ENCODE data around the gene TRMU.

TRMU gene

DNA sequence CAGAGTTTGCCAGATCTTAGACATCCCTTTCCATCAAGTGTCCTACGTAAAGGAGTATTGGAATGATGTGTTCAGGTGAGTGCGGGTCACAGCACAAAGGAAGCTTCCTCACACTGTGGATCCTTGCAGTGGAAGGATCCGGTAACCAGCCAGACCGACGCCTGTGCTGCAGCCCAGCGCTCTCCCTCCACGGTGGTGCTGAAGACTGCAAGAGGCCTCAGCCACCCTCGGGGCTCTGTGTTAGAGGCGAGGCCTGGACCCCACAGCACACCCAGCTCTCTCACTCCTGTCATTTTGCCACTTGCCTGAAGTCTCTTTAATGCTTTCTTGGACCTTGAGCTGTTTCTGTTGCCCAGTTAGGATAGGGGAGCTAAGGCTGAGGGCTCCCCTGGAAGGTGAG, 2.4 kb downstream of the TRMU start:
- no peak for DNase-seq

DNA sequence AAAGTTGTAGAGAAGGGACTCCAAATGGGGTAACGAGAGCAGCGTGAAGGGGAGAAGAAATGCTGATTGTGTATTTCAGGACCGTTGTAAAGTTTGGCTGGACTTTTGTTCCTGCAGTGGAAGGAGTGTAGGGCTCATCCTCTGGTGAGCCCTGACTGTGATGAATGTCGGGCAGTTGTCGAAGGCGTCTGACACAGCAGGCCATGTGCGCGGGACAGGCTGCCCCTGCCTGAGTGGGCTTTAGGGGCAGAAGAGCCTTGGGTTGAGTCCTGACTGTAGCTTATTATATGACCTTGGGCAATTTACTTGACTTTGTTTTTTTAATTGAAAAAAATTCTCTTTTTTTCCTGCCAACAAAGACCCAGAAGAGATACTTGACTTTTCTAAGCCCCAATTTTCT, 3.1 kb downstream of the TRMU start:
- DNase-seq: no peak

DNA sequence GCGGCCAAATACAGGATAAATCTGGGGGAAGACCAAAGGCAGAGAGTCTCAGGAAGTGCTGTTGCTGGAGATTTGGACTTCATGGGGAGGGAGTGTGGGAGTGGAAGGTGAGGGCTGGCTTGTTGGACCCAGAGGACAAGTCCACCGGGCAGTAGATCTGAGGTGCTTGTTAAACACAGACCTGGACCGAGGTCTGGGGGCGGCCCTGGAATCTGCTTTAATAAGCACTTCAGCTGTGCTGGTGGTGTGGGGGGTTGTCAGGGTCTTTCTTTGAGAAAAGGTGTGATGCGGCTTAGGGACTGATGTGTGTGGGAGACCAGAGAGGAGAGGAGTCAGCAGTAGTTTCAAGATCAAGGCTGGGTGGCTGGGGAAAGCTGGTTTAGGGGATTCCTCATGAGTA, 4.4 kb downstream of the TRMU start:
- DNase-seq: no peak

DNA sequence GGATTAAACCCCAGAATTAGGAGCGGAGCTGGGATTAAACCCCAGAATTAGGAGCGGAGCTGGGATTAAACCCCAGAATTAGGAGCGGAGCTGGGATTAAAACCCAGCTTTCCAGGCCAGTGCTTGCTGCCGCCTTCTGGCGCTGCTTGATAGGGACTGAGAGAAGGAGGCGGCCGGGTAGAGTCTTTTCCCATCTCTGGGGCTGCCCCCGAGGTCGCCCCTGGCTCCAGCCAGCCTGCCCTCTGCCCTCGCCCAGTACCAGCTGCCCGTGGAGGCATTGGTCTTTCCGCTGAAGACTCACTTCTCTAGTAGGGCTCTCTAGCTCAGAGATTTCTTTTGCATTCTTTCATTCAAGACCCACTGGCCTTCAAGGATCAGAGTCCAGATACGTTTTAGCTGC, 5.2 kb downstream of the TRMU start:
- DNase-seq: no peak

DNA sequence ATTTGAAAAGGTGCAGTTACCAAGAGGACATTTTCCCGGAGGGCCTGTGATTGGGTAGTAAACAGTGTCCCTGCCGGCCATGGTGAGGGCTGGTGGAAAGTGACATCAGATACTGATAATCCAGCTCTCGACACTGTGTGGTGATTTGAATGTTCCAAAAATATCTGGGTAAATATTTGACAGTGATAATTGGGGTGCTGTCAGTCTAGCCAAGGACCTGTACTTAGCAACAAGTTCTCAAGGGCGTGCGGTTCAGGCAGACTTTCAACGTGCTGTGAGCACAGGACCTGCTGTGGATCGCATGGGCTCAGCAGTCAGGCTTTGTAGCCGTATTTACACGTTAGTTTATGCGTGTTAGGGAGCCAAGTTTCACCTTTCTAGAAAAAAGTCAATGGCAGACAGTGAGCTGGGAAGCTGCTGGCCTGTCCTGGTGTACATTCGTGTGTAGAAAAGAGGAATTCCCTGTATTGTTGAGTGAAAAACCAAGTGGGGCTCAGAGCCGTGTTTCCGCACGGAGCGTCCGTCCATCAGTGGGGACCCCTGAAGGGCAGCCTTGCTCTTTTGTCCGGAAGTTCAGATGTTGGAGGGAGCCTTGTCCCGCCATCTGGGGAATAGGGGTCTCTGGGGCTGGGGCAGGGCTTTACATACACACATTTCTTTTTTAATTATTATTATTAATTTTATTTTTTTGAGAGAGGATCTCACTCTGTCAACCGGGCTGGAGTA, 11.3 kb downstream of the TRMU start:
- no peak for DNase-seq

DNA sequence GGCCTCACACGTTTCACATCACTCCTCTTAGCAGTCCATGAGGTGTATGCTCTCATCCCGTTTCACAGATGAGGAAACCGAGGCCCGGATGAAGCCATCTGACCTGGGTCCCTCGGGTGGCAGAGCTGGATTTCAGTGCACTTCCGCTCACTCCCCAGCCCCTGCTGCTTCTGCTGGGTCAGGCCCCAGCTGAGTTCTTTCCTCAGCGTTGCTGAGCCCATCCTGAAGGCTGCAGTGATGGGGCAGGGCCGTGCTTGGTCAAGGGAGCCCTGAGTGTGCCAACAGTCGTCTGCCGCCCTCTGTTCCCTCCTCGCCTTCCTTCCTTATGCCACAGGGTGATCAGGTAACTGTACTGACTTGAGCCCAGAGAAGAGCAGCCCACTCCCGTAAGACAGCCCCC, 12.1 kb downstream of the TRMU start:
- DNase-seq: no peak

DNA sequence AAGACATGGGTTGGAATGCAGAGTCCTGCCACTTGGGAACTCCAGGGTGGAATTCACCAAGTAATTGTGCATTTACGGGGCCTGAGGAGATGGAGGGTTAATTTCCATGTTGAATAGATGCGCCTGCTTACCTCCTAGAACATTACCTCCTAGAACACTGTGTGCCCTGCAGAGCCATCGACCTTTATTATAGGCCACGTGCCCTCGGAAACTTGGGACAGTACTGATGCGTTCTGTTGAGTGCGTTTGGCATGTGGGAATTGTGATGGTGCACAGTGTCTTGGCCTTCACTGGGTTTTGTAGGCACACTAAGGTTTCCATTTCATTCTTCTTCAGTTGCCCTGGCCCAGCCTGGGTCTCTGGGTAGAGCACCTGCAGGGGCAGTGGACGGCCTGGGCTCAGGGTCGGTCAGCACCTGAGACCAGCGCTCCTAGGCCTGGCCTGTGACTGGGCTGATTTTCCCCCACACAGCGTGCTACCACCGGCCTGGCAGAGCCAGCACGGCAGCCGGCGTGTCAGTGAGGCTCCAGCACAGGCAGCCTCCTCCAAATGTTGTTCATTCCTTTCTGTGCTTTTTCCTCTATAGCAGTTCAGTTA, 12.7 kb downstream of the TRMU start:
- DNase-seq: no peak

DNA sequence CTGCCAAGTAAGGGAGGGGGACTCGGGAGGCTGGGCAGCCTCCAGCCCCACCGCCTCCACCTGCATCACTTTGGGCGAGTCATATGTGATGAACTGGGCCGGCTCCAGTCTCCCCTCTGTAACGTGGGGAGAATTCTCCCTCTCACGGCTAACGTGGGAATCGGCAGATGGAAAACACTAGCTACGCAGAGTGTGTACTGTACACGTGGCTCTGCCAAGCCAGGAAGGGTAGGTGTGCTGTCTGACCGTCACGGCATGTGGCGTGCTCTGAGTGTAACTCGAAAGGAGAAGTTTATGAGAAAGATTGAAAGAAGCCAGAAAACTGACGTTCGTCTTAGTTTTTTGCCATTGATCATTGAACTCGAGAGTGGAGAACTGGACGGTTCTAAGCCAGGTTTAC, 13.7 kb downstream of the TRMU start:
- DNase-seq: no peak

DNA sequence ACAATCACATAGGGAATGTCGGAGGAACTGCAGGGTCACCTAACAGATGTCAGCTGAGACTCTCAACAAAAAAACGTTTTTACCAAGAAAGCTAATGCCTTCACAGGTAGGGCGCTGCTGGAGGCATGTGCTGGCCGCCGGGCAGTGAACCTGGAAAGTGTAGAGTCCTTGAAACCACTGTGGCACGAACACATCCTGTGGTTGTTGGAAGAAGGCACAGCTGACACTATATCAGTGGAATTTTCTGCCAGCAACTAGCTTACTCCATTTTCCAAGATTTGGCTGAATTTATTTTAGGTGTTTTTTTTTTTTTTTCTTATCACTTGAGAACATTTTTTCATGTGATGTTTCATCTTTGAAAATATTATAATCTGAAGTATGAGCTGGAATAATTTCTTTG, 14.2 kb downstream of the TRMU start:
- DNase-seq: no peak

DNA sequence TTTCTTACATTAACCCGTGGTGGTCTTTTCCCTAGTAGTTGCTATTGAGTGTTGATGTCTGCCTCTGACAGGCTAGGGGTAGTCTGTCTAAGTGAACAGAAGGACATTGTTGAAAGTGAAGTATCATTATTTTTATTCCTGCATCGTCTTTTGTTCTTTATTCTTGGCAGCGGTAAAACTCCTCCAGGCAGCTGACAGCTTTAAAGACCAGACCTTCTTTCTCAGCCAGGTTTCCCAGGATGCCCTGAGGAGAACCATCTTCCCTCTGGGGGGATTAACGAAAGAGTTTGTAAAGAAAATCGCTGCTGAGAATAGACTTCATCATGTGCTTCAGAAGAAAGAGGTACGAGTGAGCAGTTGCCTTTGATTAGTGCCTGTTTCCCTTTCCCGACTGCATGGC, 14.6 kb downstream of the TRMU start:
- DNase-seq: no peak

DNA sequence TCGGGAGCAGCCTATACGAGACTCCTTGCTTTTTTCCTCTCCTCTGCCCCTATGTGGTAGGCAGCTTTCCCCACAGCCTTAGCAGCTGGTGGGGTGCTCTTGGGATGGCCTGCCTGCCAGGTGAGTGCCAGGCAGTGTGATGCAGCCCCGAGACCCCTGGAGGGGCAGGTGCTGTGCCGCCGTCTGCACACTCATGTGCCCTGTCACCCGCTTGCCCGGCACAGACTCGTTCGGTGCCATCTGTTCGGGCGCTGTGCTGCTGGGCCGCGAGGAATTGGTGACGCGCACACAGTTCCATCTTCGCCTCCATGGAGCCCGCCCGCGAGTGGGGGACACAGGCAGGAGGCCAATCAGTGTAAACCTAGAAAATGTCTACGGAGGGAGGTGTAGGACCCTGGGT, 15.1 kb downstream of the TRMU start:
- DNase-seq: no peak

DNA sequence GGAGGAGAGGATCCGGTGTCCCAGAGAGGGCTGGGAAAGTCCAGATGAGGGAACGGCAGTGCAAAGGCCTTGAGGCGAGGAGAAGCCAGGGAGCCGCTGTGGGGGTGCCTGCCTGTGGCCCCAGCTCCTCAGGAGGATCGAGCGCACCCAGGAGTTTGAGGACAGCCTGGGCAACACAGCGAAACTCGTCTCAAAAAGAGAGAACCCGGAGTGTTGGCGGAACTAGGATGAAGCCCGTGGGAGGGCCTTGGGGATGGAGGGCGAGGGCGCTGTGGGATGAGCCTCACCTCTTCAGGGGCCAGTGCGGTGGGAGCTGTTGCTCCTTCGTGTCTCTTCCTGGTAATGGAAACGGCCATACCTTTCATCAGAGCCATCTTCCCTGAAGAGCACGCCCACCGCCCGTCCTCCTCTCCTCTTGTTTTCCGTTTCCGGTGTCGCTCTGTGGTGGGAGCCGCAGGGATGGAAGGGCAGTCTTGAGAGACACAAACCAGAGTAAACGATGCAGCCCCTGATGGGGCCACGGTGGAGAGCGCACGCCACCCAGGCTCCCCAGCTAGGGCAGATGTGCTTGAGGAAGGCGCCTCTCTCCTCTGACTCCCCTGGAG, 15.7 kb downstream of the TRMU start:
- DNase-seq: no peak

DNA sequence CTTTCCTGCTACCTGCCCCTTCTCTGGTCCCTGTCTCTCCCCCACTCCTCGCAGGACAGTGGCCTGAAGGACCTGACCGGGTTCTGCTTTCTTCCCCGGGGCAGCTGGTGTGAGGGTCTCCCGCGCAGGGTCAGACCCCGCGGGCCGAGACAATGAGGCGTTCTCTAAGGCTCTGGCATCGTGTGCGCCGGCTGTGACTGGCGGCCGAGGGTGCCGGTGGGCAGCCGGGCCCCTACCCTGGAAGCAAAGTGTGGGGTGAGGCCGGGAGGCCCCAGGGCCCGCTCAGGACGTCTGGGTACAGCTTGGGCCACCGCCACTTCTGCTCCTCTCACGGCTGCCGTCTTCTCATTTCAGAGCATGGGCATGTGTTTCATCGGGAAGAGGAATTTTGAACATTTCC, 16.3 kb downstream of the TRMU start:
- no peak for DNase-seq

DNA sequence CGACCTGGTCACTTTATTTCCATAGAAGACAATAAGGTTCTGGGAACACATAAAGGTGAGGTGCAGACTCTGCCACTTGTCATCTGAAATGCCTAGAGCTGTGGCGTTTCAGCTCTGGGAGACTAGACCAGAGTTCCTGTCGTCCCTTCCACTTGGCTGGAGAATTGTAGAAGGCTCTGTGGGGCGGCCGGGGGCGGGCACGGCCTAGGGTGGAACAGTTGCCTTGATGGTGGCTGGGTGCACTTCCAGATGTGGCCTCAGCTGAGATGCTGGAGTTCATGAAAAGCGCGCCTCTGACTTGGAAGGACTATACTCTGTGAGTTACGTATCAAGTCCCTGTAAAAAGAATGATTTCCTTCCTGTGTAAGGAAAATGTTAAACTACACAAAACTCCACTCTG, 16.8 kb downstream of the TRMU start:
- no peak for DNase-seq

DNA sequence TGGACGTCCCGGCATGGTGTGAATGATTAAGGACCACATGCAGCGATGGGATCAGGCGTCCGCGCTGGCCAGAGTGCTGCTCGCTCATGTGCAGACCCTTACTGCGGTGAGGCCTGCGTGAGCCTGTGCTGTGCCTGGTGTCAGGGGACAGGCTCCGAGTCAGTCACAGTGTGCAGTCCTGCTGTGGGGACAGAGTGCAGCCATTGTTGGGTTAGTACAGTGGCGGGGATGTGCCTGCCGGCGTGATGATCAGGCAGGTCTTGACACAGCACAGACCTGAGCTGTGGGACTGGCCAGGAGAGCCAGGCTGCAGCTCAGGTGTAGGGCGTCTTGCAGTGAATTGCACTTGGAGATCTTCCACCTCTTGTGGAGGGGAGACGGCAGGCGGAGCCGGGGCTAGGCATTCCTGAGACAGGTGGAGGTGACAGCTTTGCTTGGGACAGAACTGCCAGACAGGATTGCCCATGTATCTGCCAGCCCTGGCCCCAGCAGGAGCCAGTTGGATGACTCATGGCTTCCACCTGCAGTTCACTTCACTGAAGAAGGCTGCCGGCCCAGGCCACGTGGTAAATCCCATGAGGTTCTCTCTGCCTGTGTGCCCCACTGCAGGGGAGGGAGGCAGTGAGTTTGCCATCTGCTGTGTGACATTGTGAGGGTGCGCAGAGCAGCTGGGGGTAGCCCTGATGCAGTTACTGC, 17.3 kb downstream of the TRMU start:
- DNase-seq: no peak

DNA sequence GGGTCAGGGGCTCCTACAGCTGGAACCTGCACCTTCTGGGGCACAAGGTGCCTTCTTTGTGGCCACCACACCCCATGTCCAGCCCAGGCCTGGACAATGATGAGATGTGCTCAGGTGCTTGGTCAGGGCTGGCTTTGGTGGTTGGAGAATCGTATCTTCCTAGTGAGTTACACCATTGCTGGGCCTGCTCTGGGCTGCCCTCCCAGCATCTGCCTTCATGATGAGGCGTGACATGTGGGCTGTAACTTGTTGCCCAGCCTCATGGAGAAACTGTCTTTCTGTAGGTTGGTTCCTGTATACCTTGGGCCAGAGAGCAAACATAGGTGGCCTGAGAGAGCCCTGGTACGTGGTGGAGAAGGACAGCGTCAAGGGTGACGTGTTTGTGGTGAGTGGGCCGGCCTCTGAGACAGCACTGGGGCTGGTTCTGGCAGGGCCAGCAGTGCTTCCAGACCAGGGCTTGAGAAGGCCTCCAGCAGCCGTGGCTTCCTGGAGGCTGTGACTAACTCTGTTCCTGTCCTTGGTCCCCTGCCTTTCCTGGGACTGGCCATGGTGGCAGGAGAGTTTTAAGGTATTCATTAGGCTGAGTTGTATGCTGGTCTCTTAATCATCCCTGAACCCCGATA, 18.1 kb downstream of the TRMU start:
- no peak for DNase-seq

DNA sequence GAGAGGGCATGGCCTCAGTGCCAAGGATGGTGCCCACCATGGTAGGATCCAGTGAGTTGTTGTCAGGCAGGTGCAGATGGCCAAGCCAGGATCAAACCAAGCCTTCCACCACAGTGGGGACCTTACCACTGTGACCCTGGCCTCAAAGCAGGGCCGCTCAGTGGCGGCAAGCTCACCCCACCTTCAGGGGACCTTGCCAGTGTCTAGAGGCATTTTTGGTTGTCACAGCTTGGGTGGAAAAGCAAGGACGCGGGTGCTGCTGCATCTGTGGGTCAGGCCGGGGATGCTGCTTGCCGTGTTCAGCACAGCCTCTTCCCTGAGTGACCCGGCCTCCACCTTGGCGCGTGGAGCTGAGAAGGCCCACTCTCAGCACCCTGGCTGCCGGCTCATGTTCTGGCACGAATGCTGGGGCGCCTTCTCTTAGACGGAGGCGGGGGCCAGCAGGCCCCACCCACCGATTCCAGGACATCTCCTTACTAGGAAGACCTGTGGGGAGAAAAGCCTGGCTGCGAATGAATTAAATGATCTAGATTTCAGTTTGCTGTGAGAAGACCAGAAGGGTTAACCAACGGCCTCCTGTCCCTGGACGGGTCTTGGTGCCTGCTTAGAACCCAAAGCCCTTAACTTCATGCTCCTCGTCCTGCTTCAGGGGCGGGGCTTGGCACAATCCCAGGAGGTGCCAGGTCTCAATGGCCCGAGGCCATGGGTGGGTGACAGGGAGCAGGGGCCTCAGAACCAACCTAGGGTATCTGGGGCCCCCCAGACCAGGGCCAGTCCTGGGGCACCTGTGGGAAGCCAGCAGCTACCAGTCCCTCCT, 18.9 kb downstream of the TRMU start:
- no peak for DNase-seq

DNA sequence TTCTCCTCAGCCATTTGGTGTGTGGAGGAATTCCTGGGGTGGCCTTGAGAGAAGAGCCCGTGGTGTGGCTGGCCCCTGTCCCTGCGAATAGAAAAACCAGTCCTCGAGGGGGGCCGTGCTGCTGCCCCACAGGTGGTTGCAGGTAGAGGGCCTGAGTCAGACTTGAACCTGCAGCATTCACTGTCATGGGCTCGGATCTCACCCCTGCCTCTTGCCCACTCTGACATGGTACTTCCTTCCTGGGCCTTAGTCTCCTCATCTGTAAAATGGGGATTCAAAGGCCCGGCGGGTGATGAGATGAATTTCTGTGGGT, 19.4 kb downstream of the TRMU start:
- DNase-seq: no peak

DNA sequence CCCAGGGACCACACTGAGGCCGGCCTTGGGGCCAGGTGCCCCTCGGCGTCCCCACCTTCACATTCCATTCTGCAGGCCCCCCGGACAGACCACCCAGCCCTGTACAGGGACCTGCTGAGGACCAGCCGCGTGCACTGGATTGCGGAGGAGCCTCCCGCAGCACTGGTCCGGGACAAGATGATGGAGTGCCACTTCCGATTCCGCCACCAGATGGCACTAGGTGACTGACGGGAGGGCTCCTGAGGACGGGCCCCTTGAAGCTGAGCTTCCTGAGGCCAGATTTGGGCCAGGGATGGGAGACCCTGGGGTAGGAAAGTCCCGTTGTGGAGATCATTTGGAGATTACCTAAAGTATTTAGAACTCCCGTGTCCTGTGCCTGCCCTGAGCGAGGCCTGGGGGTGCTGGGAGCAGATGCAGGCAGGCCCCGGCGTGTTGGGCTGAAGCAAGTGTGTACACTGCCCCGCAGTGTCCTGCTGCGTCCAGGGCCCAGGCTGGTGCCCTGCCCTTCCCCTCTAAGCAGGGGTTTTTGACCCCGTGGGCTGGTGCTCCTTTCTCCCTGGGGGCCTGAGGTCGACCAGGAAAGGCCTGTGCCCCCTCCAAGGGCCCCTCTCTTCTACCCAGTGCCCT, 20.0 kb downstream of the TRMU start:
- peak; percentile 60 for DNase-seq

DNA sequence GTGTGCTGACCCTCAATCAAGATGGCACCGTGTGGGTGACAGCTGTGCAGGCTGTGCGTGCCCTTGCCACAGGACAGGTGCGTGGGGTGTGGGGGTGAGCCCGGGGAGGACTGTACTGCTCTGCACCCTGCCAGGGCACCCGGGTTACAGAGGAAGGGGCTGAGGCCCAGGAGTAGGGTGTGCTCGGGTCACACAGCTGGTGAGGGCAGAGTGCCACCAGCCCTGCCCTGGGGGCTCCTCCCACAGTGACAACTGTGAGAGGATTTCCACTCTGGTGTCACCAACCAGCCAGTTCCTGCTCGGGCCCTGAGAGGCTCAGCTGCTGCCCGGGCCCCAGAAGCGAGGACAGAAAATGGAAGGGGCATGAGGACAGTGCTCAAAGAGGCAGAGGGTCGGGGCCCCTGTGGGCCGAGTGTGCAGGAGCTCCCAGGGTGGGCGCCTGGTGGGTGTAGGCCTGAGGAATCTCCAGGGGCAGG, 20.5 kb downstream of the TRMU start:
- DNase-seq: no peak

DNA sequence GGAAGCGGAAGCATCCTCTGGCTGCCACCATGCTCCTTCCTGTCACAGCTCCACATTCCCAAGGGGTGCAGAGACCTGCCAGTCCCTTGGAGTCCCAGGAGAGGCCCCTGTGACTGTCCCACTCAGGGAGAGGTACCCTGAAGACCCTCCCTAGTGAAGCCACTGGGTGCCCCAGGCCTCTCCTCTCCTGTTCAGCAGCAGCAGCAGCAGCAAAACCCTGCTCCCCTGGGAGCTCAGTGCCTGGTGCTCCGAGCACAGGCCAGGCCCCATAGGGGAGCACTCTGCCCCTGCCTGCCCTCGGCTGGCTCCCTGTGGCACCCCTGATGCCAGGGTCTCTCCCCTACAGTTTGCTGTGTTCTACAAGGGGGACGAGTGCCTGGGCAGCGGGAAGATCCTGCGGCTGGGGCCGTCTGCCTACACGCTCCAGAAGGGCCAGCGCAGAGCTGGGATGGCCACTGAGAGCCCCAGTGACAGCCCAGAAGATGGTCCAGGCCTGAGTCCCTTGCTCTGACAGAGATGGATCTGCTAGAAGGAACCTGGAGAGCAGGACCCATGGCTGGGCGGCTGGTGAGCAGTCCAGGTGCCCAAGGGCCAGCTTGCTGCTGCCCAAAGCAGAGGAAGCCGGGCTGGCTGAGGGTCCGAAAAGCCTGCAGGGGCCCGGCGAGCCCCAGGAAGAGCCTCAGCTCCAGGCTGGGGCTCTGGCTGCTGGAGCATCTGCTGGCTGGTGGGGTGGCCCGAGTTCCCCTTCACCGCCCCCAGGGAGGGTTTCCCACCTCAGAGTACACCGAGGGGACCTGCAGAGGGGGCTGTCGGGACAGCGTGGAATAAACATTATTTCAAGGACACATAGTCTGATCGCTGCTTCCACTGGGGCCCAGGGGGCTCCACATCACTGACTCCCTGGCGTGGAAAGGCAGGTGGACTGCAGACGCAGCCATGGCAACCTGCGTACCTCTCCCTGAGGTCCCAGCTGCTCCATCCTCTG, 21.3 kb downstream of the TRMU start:
- no peak for DNase-seq
